Measurements from ENCODE around the gene ADD1. TPM values are rescaled to one million over a fixed set of nuclear protein-coding genes. Genes with fewer than 3 reads are reported as not detected.

Gene ADD1
- total RNA-seq, 2 donors from 2014 or later = 297 to 327 TPM

DNA sequence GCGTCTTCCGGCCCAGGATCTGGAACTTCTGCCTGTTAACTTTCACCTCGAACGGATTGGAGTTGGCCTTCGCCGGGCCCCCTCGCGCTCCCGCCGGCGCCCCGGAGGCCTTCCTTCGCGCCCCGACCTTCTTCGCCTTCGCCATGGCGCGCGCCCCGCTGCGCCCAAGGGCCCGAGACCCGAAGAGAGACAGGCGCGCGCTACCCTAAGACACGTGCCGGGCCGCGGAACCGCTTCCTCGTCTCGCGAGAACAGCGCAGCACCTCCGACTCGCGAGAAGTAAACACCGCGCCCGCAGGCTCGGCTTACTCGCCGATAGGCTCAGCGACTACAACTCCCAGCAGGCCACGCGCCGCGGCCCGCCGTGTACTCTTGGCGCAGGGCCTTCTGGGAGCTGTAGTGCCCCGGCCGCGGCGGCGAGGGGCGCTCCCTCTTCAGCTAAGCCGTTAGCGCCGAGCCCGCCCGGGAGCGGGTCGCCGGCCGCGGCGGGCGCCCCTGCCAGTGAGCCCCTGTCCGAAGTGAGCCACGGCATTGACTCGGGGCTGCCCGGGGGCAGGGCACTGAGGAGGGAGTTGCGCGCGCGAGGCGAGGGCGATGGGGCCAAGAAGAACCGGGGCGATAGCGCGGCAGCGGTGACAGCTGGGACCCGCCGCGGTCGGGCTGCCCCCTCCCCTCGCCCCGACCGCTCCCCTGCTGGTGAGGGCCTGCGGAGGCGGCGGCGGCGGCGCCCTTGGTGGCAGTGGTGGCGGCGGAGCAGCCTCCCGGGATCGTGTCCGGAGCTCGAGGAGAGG is 119.7 kb downstream of the ADD1 start, which contains the start of the genes GRK4 and NOP14:
TSS of gene GRK4 (plus strand) at position 397 of the 791 bp plus-strand sequence. CDS start 500 bp downstream, outside the sequence.
TSS of gene NOP14 (minus strand) at position 232 of the 791 bp plus-strand sequence. CDS start at position 145, 87 bp downstream.
- peak; percentile 100 for DNase-seq (ENCODE audit: low spot score)
- intact Hi-C loops (cut with DNase I) = loop anchor here in 1 of 2 donors (10.0 kb wide), 1 partner anchor 719 kb away; the partner anchor contains the start of genes HAUS3 and POLN

DNA sequence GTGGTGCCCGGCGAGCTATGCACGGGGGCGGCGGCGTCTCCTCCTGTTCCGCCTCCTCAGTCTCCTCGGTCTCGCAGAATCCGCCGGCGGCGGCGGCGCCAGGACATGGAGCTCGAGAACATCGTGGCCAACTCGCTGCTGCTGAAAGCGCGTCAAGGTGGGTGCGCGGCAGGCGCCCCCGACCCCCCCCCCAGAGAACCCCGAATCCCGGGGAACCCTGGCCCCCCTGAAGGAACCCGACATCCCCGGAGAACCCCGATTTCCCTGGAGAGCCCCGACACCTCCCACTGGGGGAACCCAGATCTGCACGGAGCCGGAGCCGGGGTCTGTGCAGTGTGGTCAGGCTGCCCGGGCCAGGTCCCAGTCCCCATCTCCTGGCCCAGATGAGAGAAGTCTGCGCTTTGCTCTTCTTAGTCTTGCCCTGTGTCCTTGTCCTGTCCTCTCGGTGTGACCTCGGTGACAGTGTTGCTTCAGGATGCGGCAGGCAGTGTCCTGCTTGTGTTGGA is 120.4 kb downstream of the ADD1 start:
- no peak for DNase-seq (ENCODE audit: low spot score)
- intact Hi-C loops (cut with DNase I) = loop anchor here in 1 of 2 donors (10.0 kb wide), 1 partner anchor 719 kb away; the partner anchor contains the start of genes HAUS3 and POLN

DNA sequence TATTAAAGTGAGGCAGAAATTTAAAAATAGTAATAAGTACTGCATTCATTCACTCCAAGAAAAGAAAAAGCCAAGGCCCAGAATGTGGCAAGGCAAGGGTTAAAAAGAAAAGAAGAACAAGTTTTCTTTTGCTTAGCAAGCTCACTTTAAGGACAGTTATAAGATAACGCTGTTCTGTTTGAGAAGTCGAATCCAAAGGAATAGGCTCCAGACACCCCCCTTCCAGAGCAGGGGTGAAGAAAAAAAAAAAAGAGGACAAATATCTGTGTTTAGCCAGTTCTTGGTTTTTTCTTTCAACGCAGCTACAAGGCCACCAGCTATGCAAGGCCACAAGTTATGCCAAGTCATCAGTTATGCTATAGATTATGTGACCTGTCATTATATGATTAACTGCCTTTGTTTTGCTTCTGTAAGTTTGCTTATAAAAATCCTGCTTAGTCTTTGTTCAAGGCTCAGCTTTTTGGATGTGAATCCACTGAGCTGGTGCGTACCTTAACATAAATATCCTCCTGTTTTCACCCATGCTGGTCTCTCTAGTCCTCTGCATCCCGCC is 121.1 kb downstream of the ADD1 start:
- intact Hi-C loops (cut with DNase I) = loop anchor here in 1 of 2 donors (10.0 kb wide), 1 partner anchor 720 kb away; the partner anchor contains the start of genes HAUS3 and POLN
- no peak for DNase-seq (ENCODE audit: low spot score)

DNA sequence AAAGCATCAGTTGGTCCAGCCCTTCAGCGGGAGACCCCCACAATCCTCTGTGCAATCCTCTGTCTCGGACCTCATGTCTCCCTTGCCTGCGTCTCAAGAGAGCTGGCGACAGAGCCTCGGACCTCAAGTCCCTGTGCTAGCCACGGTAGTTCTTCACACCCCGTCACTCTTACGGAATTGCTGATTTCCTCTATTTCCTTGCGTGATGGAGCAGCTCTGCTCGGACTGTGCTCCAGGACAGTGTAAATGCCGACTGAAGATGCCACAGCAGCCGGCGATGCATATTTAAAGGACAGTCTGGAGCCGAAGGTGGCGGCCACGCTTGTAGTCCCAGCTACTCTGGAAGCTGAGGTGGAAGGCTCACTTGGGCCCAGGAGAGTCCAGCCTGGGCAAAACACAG is 121.6 kb downstream of the ADD1 start:
- no peak for DNase-seq (ENCODE audit: low spot score)
- intact Hi-C loops (cut with DNase I) = loop anchor here in 1 of 2 donors (10.0 kb wide), 1 partner anchor 720 kb away; the partner anchor contains the start of genes HAUS3 and POLN

DNA sequence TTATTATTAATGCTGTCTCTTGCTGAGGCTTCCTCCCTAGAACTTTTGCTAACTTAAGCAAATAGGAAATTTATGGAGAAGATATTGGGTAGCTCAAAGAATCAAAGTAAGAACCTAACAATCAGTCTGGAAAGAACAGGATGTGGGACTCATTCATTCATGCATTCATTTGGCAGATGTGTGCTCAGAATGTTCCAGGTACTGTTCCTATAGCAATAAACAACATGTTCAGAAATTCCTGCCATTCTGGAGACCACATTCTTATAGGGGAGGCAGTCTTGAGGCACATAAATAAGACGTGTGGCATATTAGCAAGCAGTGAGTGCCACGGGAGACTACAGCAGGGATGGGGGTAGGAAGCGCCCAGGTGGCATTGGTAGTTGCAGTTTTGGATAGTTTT is 124.7 kb downstream of the ADD1 start:
- no peak for DNase-seq (ENCODE audit: low spot score)
- intact Hi-C loops (cut with DNase I) = loop anchor here in 1 of 2 donors (10.0 kb wide), 1 partner anchor 724 kb away; the partner anchor contains the start of genes HAUS3 and POLN

DNA sequence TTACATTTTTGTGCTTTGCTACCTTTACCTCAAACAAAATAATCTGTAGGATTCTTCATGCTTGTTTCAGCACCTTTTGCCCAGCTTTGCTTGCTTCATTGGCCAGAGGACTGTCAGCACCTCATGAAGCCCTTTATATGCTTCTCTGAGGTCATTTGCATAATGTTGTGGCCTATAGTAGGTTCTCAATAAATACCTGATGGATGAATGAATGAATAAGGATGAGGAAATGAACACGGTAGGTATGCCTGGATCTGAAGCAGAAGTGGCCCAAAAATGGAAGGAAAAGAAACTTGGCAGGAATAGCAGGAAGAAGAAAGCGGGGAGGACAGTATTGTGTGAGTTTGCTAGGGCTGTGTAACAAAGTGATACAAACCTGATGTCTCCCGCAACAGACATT is 127.6 kb downstream of the ADD1 start:
- intact Hi-C loops (cut with DNase I) = loop anchor here in 1 of 2 donors (10.0 kb wide), 1 partner anchor 64 kb away; no protein-coding TSS in a partner anchor
- no peak for DNase-seq (ENCODE audit: low spot score)

DNA sequence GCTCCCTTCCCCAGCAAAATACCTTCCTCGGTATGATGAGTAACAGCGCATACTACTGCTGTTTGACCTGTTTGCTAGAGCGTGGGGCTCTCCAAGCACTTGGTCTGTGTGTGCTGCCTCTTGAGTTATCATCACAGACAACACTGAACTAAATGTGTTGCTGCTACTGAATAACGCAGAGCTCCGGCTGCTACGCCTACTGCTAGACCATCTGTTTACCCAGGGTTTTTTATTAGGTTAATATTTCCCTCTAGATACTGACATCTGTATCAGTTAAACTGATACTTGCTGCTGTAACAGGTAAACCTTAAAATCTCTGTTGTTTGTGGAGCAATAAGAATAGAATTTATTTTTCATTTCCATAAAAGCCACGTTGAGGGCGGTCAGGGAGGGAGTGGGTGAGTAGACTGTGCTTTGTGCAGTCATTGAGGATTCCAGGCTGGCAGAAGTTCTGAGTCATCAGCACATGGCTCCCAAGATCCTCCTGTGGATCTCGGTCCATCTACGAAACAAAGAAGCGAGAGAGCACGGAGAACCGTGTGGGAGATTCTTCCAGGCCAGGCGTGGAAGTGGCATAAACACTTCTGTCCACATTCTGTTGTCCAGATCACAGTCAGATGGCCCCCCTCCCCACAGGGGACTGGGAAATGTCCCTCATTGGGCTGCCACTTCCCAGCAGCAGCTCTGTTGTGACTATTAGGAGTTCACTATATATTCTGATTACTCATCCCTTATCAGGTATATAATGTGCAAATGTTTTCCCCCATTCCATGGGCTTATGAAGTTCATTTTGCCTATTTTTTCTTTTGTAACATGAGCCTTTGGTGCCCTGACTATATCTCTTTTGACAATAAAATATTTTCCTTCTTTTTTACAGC is 133.8 kb downstream of the ADD1 start:
- no peak for DNase-seq (ENCODE audit: low spot score)
- intact Hi-C loops (cut with DNase I) = loop anchor here in 1 of 2 donors (10.0 kb wide), 1 partner anchor 57 kb away; no protein-coding TSS in a partner anchor

Other genes with a start within 250 kb of the ADD1 start
- 10 to 100 TPM; 25.4 to 29.2 TPM for gene TNIP2, start 87.5 kb upstream of the ADD1 start, total RNA-seq
- 10 to 100 TPM; 47.8 to 52.4 TPM for gene SH3BP2, start 50.8 kb upstream of the ADD1 start, total RNA-seq
- 10 to 100 TPM; 16.1 to 20.5 TPM for gene NOP14, start 119.6 kb downstream of the ADD1 start, total RNA-seq
- 1 to 10 TPM; 5.6 to 8.0 TPM for gene GRK4, start 119.7 kb downstream of the ADD1 start, total RNA-seq
- gene HTT-AS, start 230.7 kb downstream of the ADD1 start, total RNA-seq = not detected
- 10 to 100 TPM; 47.4 to 49.0 TPM for gene HTT, start 230.8 kb downstream of the ADD1 start, total RNA-seq